Kasumi-1 (cell line): ENCODE measurements around the gene ENTPD8.
A peak's percentile ranks its signal among the peaks of the same experiment; 100 is the strongest.

Experiments used
- DNase-seq, 2 experiments: peaks; one replicate each; lab custom pipeline; 2025; lab: John Stamatoyannopoulos, UW

ENTPD8 gene, protein sequence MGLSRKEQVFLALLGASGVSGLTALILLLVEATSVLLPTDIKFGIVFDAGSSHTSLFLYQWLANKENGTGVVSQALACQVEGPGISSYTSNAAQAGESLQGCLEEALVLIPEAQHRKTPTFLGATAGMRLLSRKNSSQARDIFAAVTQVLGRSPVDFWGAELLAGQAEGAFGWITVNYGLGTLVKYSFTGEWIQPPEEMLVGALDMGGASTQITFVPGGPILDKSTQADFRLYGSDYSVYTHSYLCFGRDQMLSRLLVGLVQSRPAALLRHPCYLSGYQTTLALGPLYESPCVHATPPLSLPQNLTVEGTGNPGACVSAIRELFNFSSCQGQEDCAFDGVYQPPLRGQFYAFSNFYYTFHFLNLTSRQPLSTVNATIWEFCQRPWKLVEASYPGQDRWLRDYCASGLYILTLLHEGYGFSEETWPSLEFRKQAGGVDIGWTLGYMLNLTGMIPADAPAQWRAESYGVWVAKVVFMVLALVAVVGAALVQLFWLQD

DNA sequence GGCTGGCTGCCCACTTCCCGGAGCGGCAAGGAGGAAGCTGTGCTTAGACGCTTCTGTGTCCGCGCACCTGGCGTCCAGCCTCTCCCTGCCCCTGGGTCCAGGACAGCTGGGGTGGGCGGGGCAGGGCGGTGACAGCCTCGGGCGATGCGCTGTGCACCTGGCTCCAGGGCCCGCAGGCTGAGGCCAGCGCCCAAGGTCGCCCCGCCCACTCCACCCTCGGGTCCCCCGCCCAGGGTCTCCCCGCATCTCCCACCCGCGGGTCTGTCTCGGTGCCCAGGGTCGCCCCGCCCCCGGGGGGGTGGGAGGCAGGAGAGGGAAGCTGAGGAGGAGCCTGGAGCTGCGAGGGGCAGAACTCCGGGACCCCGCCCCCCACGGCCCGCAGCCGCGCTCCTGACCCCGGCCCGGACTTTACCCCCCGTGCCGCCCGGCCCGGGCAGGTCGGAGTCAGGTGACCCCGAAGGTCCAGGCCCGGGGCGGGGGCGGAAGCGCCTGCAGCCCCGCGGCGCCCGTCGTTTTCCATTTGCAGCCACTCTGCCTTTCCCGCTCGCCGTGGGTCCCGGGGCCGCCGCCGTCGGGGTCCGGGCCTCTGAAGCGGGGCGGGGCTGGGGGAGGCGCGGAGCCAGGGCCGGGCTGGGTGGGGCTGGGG lies at the start of gene ENTPD8:
ENTPD8 (minus strand) TSS at position 69 of the 646 bp plus-strand sequence. CDS start 3,072 bp downstream, outside the sequence.
- DNase-seq: no peak

DNA sequence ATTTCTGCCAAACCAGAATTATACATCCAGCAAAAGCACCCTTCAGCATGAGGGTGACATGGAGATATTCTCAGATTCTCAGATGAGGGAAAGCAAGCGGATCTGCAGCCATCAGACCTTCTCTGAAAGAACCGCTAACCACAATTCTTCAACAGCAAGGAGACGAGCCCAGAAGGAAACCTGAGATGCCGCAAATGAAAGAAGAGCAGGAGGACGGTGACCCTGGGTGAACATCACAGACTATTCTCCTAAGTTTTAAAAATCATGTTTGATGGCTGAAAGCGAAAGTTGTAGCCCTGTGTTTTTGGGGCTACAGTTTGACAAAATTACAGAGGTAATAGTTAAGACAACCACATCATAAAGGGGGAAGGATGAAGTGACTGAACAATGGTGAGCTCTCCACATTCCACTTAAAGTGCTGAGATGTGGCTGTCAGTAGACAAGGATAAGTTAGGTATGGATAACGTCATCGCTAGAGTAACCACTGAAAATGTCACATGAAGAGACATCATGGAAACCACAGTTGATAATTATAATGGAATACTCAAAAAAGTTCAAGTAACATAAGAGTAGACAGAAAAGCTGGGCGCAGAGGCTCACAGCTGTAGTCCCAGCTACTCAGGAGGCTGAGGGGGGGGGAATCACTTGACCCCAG lies 49.5 kb upstream of the ENTPD8 start:
- DNase-seq: no peak

DNA sequence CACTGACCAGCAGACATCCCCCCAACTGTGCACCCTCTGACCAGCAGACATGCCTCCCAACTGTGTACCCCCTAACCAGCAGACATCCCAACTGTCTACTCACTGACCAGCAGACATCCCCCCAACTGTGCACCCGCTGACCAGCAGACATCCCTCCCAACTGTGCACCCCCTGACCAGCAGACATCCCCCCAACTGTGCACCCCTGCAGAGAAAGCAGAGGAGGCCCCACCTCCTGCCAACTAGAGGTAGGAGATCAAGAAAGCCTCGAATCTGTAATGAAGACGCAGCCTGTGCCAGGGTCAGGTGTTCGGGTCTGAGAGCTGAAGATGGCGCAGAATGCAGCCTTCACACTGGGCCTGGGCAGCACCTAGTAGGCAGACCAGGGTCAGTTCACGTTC lies 47.7 kb upstream of the ENTPD8 start:
- no peak for DNase-seq

DNA sequence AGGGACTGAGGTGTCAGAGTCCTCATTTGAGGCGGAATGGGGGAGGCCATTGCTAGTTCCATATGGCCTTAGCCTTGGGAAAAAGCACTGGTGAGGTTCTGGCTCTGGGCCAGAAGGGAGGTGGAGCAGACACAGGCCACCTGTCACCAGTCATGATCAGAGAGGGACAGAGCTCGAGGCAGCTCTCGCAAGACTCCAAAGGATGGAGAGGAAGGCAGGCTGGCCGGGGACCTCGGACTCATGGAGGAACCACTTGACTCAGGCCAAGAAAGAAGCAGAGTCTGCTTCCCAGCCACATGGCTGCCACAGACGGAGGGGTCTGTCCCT lies 47.1 kb upstream of the ENTPD8 start:
- DNase-seq: no peak

DNA sequence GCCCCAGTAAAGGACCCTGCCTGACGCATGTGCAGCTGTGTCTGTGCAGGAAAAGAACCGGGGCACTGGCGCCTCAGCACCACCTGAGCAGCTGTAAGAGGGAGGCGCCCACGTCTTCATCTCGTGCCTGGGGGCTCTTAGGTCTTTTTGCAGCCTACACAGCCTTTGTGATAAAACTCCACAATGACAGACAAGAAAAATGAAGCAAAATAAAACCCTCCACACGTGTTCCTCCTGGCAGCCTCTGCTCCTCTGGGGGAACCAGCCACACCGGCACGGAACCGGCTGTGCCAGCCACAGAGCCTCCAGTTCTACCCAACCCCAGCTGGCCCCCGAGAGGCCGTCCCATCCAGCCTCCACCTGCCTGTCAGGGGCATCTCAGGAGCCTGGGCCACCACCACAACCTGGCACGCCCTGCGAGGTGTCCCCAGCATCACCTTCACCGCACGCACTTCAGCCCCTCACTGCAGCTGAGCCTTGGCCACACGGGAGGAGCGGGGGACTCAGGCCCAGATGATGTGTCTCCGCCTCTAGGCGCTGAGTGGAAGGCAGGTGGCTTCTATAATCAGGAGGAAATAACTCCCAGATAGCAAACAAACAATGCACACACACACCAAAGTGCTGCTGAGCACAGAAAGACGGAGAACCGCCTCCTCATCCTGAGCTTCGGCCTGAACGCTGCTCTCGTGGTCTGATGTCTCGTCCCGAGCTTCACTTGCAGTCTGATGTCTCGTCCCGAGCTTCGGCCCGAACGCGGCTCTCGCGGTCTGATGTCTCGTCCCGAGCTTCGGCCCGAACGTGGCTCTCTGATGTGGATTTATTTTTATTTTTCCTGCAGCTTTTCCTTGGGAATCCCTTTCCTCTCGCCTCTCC lies 46.5 kb upstream of the ENTPD8 start:
- no peak for DNase-seq

DNA sequence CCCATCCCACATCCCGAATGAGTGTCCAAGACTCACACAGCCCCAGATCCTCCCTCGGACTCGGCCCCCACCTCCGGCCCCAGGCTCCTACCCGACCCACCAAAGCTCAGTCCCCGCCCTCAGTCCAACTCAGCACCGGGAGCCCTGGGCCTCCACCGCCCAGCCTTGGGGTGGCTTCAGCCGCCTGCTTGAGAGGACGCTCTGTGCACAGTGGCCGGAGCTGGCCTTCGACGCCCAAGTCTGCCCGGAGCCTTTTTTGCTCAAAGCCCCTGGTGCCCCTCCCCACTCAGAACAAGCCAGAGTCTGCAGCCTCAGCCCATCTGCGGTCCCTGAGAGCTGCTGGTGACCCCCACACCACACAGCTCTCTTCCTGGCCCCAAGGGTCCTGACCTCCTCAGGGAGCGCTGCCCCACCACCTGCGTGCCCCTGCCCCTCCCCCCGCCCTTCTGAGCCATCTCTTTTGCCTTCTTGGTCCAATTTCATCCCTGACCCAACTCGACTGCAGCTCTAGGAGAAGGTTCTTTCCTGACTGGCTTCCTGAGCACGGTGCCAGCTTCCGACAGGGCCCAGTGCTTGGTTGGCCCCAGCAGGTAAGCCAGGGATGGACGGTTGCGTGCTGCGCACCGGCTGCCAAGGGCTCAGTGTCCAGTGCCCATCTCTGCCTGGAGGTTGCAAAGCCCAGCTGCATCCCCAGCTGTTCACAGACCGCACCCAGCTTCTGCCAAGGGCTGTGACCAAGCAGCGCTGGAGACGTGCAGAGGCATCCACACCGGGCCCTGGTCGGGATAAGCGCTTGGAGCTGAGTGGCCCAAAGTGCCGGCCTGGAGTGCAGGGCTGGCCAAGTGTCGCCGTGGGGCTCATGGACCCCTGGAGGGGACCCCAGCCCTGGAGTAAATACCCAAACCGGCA lies 45.6 kb upstream of the ENTPD8 start:
- DNase-seq: no peak

DNA sequence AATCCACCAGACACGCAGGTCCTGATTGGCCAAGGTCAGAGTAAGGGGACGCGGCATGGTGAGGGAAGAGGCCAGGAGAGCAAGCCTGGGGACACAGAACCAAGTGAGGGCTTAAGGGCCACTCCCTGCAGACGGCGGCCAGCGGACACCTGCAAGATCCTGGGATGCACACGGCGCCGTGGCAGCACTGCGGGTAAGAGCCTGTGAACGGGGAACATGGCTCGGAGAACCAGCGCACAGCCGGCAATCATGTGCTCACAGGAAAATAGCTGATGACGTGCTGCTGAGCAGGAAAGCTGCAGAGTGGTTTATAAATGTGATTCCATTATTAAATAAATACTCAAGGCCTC lies 45.0 kb upstream of the ENTPD8 start:
- DNase-seq: no peak

DNA sequence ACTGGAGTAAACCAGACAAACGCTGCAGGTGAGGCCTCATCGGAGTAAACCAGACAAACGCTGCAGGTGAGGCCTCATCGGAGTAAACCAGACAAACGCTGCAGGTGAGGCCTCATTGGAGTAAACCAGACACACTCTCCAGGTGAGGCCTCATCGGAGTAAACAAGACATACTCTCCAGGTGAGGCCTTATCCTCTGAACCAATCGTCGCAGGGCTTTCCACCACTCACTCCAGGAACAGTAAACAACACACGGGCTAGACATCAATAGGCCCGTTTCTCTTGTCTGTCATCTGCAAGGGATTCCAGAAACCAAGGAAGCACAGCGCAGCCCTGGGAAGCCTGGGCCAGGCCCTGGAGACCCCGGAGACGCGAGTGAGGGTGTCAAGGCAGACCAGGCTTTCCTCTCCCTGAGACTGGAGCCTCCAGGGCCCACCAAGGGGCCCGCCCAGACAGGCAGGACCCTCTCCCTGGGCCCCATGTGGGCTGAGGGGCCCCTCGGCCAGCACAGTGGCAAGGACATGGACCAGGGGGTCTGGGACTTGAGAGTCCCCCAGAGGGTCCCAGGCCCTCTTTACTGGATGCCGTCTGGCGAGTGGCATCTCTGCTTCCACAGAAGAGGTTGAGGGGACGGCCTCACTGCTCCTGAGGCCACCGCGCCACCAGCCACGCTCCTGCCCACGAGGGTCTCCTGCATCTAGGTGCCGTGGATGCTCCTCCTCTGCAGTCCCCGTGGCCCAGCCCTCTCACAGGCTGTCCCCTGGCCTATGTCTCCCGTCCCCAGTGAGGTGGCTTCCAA lies 44.4 kb upstream of the ENTPD8 start:
- no peak for DNase-seq

DNA sequence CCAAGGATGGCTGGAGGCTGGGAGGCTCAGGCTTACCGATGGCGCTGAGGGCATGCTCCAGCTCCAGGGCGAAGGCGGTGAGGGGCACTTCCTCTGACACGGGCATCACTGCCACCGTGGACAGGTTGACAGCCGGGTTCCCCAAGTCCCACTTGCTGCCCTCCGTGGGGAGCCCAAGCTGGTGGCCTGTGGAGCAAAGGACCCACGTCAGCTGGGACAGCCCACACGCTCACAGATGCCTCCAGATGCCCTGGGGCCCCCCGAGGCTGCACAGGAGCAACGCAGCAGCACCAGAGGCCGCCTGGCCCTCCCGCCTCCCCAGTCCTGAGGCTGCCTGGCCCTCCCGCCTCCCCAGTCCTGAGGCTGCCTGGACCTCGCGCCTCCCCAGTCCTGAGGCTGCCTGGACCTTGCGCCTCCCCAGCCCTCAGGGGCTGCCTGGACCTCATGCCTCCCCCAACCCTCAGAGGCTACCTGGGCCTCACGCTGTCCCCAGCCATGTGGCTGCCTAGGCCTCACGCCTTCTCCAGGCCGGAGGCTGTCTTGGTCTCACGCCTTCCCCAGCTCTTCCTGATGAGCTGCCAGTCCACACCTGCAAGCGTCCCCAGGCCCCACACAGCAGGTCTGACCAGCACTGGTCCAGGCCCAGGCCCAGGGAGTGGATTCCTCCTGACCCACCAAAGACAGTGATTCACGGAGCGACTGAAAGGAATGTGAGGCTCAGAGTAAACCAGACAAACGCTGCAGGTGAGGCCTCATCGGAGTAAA lies 43.6 kb upstream of the ENTPD8 start:
- no peak for DNase-seq

DNA sequence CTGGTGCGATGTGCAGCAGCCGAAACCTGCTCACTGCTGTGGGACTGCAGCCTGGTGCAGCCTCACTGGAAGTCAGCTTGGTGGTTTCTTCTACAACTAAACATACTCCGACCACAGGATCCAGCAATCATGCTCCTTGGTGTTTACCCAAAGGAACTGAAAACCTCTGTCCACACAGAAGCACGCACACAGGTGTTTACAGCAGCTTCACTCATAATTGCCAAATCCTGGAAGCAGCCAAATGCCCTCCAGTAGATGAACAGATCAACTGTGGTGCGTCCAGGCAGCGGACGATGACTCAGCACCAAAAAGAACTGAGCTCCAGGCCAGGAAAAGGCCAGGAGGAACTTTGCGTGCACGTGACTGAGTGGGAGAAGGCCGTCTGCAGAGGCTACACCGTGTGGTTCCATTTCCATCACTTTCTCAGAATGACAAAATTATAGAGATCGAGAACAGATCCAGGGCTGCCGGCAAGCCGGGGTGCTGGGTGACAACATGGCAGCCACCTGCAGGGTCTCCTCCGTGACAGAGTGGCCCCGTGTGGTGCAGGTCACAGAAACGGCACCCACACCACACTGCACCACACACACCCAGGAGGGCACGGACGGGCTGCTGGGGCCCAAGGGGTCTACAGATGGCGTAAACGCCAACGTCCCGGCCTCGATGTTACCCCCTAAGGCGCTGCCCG lies 41.1 kb upstream of the ENTPD8 start:
- DNase-seq: peak; percentile 39 to 66

DNA sequence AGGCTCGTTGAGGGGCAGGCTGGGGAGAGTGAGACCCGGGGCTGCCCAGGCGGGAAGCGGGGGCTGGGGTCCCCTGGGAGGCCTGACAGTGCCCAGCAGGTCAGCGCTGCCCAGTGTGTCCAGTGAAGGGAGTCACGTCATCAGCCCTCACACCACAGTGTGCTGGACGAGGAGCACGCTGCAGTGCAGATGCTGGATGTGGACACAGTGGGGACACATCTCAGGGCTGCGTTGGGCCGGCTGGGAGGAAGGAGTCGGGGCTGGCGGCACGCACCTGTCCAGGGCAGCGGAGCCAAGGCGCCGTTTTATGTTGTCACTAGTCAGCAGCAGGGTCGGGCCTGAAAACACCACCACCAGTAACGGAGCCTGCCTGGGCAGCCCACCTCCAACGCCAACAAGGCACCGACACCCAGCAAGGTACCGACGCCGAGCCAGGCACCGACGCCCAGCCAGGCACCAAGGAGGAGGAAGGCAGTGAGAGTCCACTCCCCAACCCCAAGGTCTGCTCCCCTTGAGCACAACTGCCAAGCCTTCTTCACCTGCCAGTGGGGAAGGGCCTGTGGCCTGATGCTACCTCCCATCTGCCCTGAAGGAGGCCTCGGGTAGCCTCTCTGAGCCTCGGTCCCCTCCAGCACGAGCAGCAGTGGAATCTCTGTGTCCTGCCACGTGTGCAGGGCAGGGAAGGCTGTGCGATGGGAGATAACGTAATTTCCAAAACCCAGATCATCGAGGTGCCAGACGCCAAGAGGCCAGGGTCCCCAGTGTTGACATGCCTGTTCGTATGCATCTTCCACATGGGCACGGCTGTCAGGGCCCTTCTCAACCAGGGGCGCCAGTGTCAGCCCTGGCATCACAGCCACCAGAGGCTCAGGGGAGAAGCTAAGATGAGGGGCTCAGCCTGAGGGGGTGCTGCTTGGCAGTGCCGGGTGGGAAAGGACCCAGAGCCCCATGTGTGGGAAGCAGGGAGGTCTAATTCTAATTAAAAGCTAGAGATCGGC lies 39.8 kb upstream of the ENTPD8 start:
- DNase-seq: no peak

DNA sequence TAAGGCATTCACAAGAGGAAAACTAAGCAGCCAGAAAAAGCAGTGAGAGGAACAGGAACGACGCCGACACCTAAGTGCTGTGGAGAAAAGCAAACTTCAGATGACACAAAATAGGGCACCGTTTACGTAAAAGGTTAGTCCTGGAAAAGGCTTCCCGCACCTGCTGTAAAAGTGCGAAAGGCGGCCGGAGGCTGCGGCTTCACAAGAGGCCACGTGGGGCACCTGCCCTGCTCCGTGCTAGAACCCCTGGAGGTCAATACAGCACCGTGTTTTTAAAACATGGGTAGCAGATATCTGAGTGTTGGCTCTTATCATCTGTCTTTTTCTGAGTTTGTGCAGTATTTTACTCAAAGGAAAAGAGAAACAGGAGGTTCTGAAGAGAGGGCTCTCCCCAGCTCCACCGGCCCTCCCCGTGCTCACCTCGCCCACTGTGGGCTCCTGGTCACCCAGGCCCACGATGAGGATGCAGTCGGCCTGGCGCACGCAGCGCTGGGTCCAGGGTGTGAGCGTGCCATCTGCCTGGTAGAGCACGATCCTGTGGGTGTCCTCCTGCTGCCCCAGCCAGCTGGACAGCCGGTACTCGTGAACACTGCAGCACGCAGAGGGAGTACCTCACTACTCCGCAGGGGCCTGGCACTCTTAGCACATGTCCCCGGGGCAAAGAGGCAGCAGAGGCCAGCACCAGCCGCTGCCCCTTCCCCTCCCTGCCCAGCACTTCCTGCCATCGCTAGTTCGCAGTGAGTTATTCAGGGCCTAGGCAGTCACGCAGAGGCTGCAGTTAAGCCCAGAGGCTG lies 38.9 kb upstream of the ENTPD8 start:
- no peak for DNase-seq

DNA sequence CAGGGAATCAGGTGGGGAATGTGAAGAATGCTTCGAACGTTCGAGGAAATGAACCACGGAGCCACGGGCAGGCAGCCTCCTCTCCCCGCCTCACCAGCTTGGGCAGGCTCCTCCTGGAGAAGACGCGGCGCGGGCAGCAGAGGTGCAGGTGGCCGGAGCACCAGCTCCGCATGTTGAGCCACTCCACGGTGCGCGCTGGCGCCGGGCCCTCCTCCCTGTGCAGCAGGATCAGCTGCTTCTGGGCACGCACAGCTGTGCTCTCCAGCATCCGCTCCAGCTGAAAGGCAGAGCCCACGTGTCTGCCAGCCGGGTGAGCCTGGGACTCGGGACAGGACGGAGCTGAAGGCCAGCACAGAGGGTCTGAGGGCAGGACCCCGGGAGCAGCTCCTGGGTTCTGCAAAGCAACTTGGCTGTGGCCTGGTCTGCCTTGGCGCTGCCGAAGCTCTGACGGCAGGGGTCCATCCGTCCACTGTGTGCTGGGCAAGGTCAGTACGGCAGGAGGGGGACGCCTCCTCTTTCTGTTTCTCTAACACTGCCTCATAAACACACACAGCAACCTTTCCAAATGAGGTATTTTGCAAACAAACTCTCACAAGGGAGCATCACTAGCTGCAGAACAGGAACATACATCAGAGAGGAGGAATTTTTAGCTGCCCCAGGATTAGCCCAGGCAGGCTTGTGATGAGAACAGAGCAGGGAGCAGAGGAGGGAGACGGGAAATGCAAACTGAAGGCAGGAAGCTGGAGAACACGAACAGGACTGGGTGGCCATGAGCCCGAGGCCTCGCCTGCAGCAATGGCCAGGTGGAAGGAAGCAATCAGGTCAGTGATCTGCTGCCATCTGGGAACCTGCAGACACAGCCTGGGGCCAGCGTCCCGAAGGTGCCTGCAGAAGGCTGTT lies 38.1 kb upstream of the ENTPD8 start:
- no peak for DNase-seq

DNA sequence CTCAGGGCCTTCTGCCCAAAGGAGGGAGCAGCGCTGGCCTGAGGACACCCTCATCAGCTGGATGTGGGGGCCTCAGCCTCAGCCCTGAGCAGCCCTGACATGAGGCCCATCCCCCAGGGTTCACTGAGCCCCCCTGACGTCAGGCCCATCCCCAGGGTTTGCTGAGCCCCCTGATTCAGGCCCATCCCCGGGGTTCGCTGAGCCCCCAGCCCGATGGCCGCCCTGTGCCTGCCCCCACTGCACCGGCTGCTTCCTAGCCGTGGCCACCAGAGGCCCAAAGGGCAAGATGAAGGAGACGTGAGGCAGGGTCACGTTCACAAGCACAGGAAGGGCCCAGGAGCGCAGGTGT lies 37.4 kb upstream of the ENTPD8 start:
- DNase-seq: no peak

DNA sequence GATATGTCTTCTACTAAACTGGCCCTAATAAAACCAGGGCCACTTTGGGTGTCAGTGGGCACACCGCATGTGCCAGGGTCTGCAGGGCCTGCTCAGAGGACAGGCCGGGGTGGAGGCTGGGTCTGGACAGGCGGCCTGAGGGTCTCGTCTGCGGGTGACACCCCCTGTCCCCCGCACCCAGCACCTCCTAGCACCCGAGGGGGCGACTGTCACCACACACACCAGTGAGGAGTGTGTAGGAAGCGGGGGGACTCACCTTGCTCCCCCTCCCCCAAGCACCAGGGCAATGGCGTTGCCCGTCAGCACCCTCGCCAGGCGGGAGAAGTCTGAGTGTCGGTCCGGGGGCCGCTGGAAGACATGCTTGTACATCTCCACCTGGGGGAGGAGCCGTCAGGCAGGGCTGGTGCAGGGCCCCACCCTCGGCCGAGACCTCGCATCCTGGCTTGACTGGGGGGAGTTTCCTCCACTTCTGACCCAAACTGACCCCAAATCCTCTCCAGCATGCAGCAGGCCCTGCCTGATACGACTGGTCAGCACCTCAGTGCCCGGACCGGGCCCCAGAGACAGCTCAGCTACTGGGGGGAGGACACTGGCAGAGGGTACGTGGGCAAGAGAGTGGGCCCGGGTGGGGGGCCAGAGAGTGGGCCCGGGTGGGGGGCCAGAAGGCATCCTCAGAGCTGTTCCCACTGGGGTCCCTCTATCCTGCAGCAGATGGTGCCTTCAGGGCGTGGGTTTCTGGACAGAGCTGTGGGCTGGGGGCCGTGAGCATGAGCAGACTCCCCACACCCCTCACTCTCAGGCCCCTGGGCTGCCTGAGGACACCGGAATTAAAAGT lies 36.8 kb upstream of the ENTPD8 start:
- no peak for DNase-seq
